Measurements from ENCODE around the gene RNF149. TPM values are rescaled to one million over a fixed set of nuclear protein-coding genes. Genes with fewer than 3 reads are reported as not detected.
"Not testable (repeated sequence)": the region's sequence is repeated elsewhere in the genome, so short reads cannot be mapped to it uniquely, and the experiment has no call there.

The RNF149 gene
- total RNA-seq, 1 experiment from 2014 or later, result 69.0 TPM

- TF ChIP-seq CTCF (IDR thresholded peaks at IDR 0.05; ENCODE audit: unreplicated experiment), result no peak
- no peaks in the 10 kb centered on the region for H3K27me3 Mint-ChIP-seq (ENCODE audit: unreplicated experiment)
- peaks cover 22% of the 10 kb centered on the region for H3K4me1 Mint-ChIP-seq (ENCODE audit: low read depth, unreplicated experiment)
- H3K36me3 Mint-ChIP-seq (ENCODE audit: insufficient read depth, unreplicated experiment), result peaks cover 30% of the 10 kb centered on the region
- BruUV-seq (replicated peaks), result no TSS peak
- intact Hi-C loops (cut with micrococcal nuclease; ENCODE audit: unreplicated experiment), result no loop called here
- H3K27ac Mint-ChIP-seq (ENCODE audit: unreplicated experiment), result no peak overlapping the region
- CTCF ChIA-PET, result interaction anchor here (1.4 kb wide), 1 partner anchor 9 kb away, joined by 5 read pairs; no protein-coding TSS in a partner anchor
- DNase-seq, result no peak
- H3K9me3 Mint-ChIP-seq (ENCODE audit: low read depth, unreplicated experiment), result peaks cover 3% of the 10 kb centered on the region
- H3K4me3 Mint-ChIP-seq (ENCODE audit: low read depth, unreplicated experiment), result no peak overlapping the region
These were observed 58.7 kb downstream of the RNF149 start for GRCh38 chr2:101249826-101250225.

GRCh38 chr2:101248756-101249155 lies 59.7 kb downstream of the RNF149 start:
- H3K4me3 Mint-ChIP-seq (ENCODE audit: low read depth, unreplicated experiment); DNase-seq; H3K27ac Mint-ChIP-seq (ENCODE audit: unreplicated experiment); CTCF ChIA-PET; intact Hi-C loops (cut with micrococcal nuclease; ENCODE audit: unreplicated experiment); BruUV-seq (replicated peaks); H3K27me3 Mint-ChIP-seq (ENCODE audit: unreplicated experiment); H3K9me3 Mint-ChIP-seq (ENCODE audit: low read depth, unreplicated experiment): not testable (repeated sequence)
- Mint-ChIP-seq H3K36me3 (ENCODE audit: insufficient read depth, unreplicated experiment) (peaks cover 30% of the 10 kb centered on the region), H3K4me1 (ENCODE audit: low read depth, unreplicated experiment) (peaks cover 33% of the 10 kb centered on the region)

GRCh38 chr2:101245468-101245867 lies 63.0 kb downstream of the RNF149 start:
- intact Hi-C loops (cut with micrococcal nuclease; ENCODE audit: unreplicated experiment); H3K27ac Mint-ChIP-seq (ENCODE audit: unreplicated experiment); H3K27me3 Mint-ChIP-seq (ENCODE audit: unreplicated experiment); H3K9me3 Mint-ChIP-seq (ENCODE audit: low read depth, unreplicated experiment); DNase-seq; BruUV-seq (replicated peaks); H3K4me3 Mint-ChIP-seq (ENCODE audit: low read depth, unreplicated experiment): not testable (repeated sequence)
- H3K4me1 Mint-ChIP-seq (ENCODE audit: low read depth, unreplicated experiment), result peaks cover 47% of the 10 kb centered on the region
- H3K36me3 Mint-ChIP-seq (ENCODE audit: insufficient read depth, unreplicated experiment), result peaks cover 14% of the 10 kb centered on the region
- CTCF ChIA-PET, result interaction anchor here (0.6 to 0.9 kb wide), 3 partner anchors 39 to 49 kb away, joined by 4 to 8 read pairs (median 4); no protein-coding TSS in a partner anchor

GRCh38 chr2:101244899-101245298 lies 63.6 kb downstream of the RNF149 start:
- H3K9me3 Mint-ChIP-seq (ENCODE audit: low read depth, unreplicated experiment); intact Hi-C loops (cut with micrococcal nuclease; ENCODE audit: unreplicated experiment); DNase-seq; BruUV-seq (replicated peaks); H3K27me3 Mint-ChIP-seq (ENCODE audit: unreplicated experiment): not testable (repeated sequence)
- Mint-ChIP-seq H3K27ac (ENCODE audit: unreplicated experiment) (peak overlapping the region; percentile 55), H3K36me3 (ENCODE audit: insufficient read depth, unreplicated experiment) (peaks cover 19% of the 10 kb centered on the region), H3K4me1 (ENCODE audit: low read depth, unreplicated experiment) (peaks cover 53% of the 10 kb centered on the region), H3K4me3 (ENCODE audit: low read depth, unreplicated experiment) (peak overlapping the region; percentile 60)
- CTCF ChIA-PET, result interaction anchor here (0.6 to 0.7 kb wide), 3 partner anchors 36 to 62 kb away, joined by 4 to 6 read pairs (median 5); no protein-coding TSS in a partner anchor

- DNase-seq, result not testable (repeated sequence)
- CTCF ChIA-PET, result interaction anchor here (0.6 to 0.7 kb wide), 2 partner anchors 37 to 62 kb away, joined by 5 to 6 read pairs; no protein-coding TSS in a partner anchor
These were observed 64.1 kb downstream of the RNF149 start for GRCh38 chr2:101244373-101244772.

GRCh38 chr2:101241158-101241557 lies 67.3 kb downstream of the RNF149 start:
- peak overlapping the region; percentile 96 for H3K27ac Mint-ChIP-seq (ENCODE audit: unreplicated experiment)
- intact Hi-C loops (cut with micrococcal nuclease; ENCODE audit: unreplicated experiment), result no loop called here
- CTCF ChIA-PET, result interaction anchor here (0.6 to 2.6 kb wide), 4 partner anchors 9 to 653 kb away, joined by 4 to 15 read pairs (median 8); no protein-coding TSS in a partner anchor
- H3K4me1 Mint-ChIP-seq (ENCODE audit: low read depth, unreplicated experiment), result peaks cover 72% of the 10 kb centered on the region
- H3K27me3 Mint-ChIP-seq (ENCODE audit: unreplicated experiment), result no peaks in the 10 kb centered on the region
- DNase-seq, result no peak
- peaks cover 26% of the 10 kb centered on the region for H3K36me3 Mint-ChIP-seq (ENCODE audit: insufficient read depth, unreplicated experiment)
- TF ChIP-seq CTCF (IDR thresholded peaks at IDR 0.05; ENCODE audit: unreplicated experiment), result no peak
- BruUV-seq (replicated peaks), result no TSS peak
- no peaks in the 10 kb centered on the region for H3K9me3 Mint-ChIP-seq (ENCODE audit: low read depth, unreplicated experiment)
- H3K4me3 Mint-ChIP-seq (ENCODE audit: low read depth, unreplicated experiment), result peak overlapping the region; percentile 53

More at GRCh38 chr2:101244373-101244772, 64.1 kb downstream of the RNF149 start:
- Mint-ChIP-seq H3K36me3 (ENCODE audit: insufficient read depth, unreplicated experiment) (peaks cover 22% of the 10 kb centered on the region), H3K4me1 (ENCODE audit: low read depth, unreplicated experiment) (peaks cover 58% of the 10 kb centered on the region), H3K4me3 (ENCODE audit: low read depth, unreplicated experiment) (peak overlapping the region; percentile 60), H3K27ac (ENCODE audit: unreplicated experiment) (peak overlapping the region; percentile 55)
- intact Hi-C loops (cut with micrococcal nuclease; ENCODE audit: unreplicated experiment); H3K9me3 Mint-ChIP-seq (ENCODE audit: low read depth, unreplicated experiment); BruUV-seq (replicated peaks); H3K27me3 Mint-ChIP-seq (ENCODE audit: unreplicated experiment): not testable (repeated sequence)

Data from Calu3 (cell line).